HG03103 (cell line): ENCODE measurements around the gene PELI3.
"Not testable (repeated sequence)": the region's sequence is repeated elsewhere in the genome, so short reads cannot be mapped to it uniquely, and the experiment has no call there.

Experiments used
- ATAC-seq: cut with Tn5 transposase; IDR thresholded peaks from one replicate; pipeline ENCODE4 v1.9.1; 2021; ENCODE audit warnings: low read depth; ENCODE audit not compliant: unreplicated experiment

The PELI3 gene

GRCh38 chr11:66466225-66467033 lies at the start of gene PELI3:
Gene PELI3, plus strand, starts transcription at chr11:66466905. Its CDS starts 1,224 bp downstream, at chr11:66468129.
- peak; percentile 55 for ATAC-seq

GRCh38 chr11:66417000-66417399 lies 49.7 kb upstream of the PELI3 start:
- no peak for ATAC-seq

GRCh38 chr11:66418168-66418985 lies 48.3 kb upstream of the PELI3 start:
- peak; percentile 45 for ATAC-seq

GRCh38 chr11:66418986-66419308 lies 47.8 kb upstream of the PELI3 start:
- no peak for ATAC-seq

- no peak for ATAC-seq
Measured at GRCh38 chr11:66419825-66420224, 46.9 kb upstream of the PELI3 start.

GRCh38 chr11:66420671-66421476 lies 45.8 kb upstream of the PELI3 start, which contains the start of gene NPAS4:
Gene NPAS4, plus strand, starts transcription at chr11:66421035. Its CDS starts 145 bp downstream, at chr11:66421180.
- no peak for ATAC-seq

- no peak for ATAC-seq
Measured at GRCh38 chr11:66421492-66422205, 45.1 kb upstream of the PELI3 start.

GRCh38 chr11:66426314-66426713 lies 40.4 kb upstream of the PELI3 start:
- no peak for ATAC-seq

GRCh38 chr11:66428933-66429332 lies 37.8 kb upstream of the PELI3 start:
- no peak for ATAC-seq

GRCh38 chr11:66429983-66430602 lies 36.6 kb upstream of the PELI3 start:
- ATAC-seq, result no peak

GRCh38 chr11:66431287-66431686 lies 35.4 kb upstream of the PELI3 start:
- not testable (repeated sequence) for ATAC-seq

GRCh38 chr11:66431871-66432329 lies 34.8 kb upstream of the PELI3 start:
- ATAC-seq, result not testable (repeated sequence)

- ATAC-seq, result no peak
Measured at GRCh38 chr11:66432597-66432996, 34.1 kb upstream of the PELI3 start.

GRCh38 chr11:66437979-66438503 lies 28.7 kb upstream of the PELI3 start:
- no peak for ATAC-seq

GRCh38 chr11:66438504-66439466 lies 27.9 kb upstream of the PELI3 start, which contains the start of gene MRPL11:
Gene MRPL11, minus strand, starts transcription at chr11:66438848. Its CDS starts 94 bp downstream, at chr11:66438754.
- peak; percentile 85 for ATAC-seq

GRCh38 chr11:66440101-66440939 lies 26.4 kb upstream of the PELI3 start:
- not testable (repeated sequence) for ATAC-seq

- ATAC-seq, result not testable (repeated sequence)
Measured at GRCh38 chr11:66440940-66441282, 25.8 kb upstream of the PELI3 start.
